Kidney (tissue), 14 donors: ENCODE results near the gene TMEM63A. TPM values are rescaled to one million over a fixed set of nuclear protein-coding genes. Genes with fewer than 3 reads are reported as not detected.
A peak's percentile ranks its signal among the peaks of the same experiment; 100 is the strongest.
"Not testable (repeated sequence)": the region's sequence is repeated elsewhere in the genome, so short reads cannot be mapped to it uniquely, and the experiment has no call there.

ENCODE experiments used
- DNase-seq, 5 donors: peaks; one replicate each; pipeline ENCODE4 v3.0.0-alpha.2; 2013 to 2020
- FAIRE-seq: peaks from 2 replicates; lab custom pipeline; 2012; peaks lifted over from hg19 to GRCh38; lab: Jason Lieb, UNC
- H3K27ac ChIP-seq, 2 donors: one replicate each; pipeline ENCODE4 v1.7.0; 2013; ENCODE audit warnings: low read depth in 2 of 2, low read length in 2 of 2, inconsistent platforms in 1 of 2
- H3K27me3 ChIP-seq: one replicate; pipeline ENCODE4 v1.7.1; 2013; ENCODE audit warnings: low read length, inconsistent platforms; ENCODE audit not compliant: control insufficient read depth, insufficient read depth
- H3K36me3 ChIP-seq, 3 donors: one replicate each; pipeline versions ENCODE4 v1.7.0 to v1.7.1; 2013; ENCODE audit warnings: low read length in 3 of 3, control low read depth in 1 of 3, inconsistent platforms in 1 of 3; ENCODE audit not compliant: insufficient read depth in 3 of 3, control insufficient read depth in 2 of 3
- H3K4me1 ChIP-seq, 3 donors: one replicate each; pipeline versions ENCODE4 v1.7.0 to v1.7.1; 2013; ENCODE audit warnings: low read length in 3 of 3, inconsistent platforms in 1 of 3, low read depth in 1 of 3; ENCODE audit not compliant: control insufficient read depth in 2 of 3, insufficient read depth in 2 of 3
- H3K4me3 ChIP-seq, 3 donors: one replicate each; pipeline versions ENCODE4 v1.7.0 to v1.8.1; 2013; ENCODE audit warnings: low read length in 3 of 3, control low read depth in 1 of 3, inconsistent platforms in 1 of 3
- H3K9ac ChIP-seq, 3 donors: one replicate each; pipeline versions ENCODE4 v1.7.0 to v1.7.1; 2013; ENCODE audit warnings: low read length in 3 of 3, control low read depth in 1 of 3, inconsistent platforms in 1 of 3
- H3K9me3 ChIP-seq, 3 donors: one replicate each; pipeline versions ENCODE4 v1.7.0 to v1.7.1; 2013; ENCODE audit warnings: low read length in 3 of 3, control low read depth in 1 of 3, inconsistent platforms in 1 of 3; ENCODE audit not compliant: control insufficient read depth in 2 of 3, insufficient read depth in 1 of 3
- intact Hi-C: fragments of 100-400 bp; cut with DNase I; formaldehyde crosslinking; loops from one replicate; pipeline ENCODE4 v1.11.1; 2022
- polyA plus RNA-seq: library from polyadenylated mRNA; stranded (reverse); fragments of 350-450 nt; fragmentation: Illumina TruSeq; extraction: RNeasy Lipid Tissue Mini Kit (QIAGEN cat#74804); gene quantifications from one replicate; pipeline ENCODE4 v1.2.3, GENCODE V29; 2014; ENCODE audit warnings: low read depth, low replicate concordance; ENCODE audit not compliant: insufficient read depth
- total RNA-seq: library from RNA; stranded (reverse); fragmentation: NEBNext Ultra II Directional; extraction: Animal tissue kit (Norgen Biotek cat#: 25700); gene quantifications from one replicate; pipeline ENCODE4 v1.2.1, GENCODE V29; 2021
- TF ChIP-seq, protein P1 (sequence below): IDR thresholded peaks from 3 replicates; pipeline ENCODE4 v1.5.1; 2012; ENCODE audit warnings: mild to moderate bottlenecking, moderate library complexity, borderline replicate concordance; ENCODE audit not compliant: insufficient read depth; ENCODE audit errors: extremely low read depth
- donor health status: control.
- donor health status: control.
- donor health status: control.
- donor health status: control.
- donor health status: control.
- donor health status: DM: yes; HTN: yes; CAD: no.
- donor health status: Normal renal cell carcinoma (clear cell type).

Gene TMEM63A
- total and polyA plus RNA-seq, 2 donors from 2014 or later, result 25.5 to 159 TPM

DNA sequence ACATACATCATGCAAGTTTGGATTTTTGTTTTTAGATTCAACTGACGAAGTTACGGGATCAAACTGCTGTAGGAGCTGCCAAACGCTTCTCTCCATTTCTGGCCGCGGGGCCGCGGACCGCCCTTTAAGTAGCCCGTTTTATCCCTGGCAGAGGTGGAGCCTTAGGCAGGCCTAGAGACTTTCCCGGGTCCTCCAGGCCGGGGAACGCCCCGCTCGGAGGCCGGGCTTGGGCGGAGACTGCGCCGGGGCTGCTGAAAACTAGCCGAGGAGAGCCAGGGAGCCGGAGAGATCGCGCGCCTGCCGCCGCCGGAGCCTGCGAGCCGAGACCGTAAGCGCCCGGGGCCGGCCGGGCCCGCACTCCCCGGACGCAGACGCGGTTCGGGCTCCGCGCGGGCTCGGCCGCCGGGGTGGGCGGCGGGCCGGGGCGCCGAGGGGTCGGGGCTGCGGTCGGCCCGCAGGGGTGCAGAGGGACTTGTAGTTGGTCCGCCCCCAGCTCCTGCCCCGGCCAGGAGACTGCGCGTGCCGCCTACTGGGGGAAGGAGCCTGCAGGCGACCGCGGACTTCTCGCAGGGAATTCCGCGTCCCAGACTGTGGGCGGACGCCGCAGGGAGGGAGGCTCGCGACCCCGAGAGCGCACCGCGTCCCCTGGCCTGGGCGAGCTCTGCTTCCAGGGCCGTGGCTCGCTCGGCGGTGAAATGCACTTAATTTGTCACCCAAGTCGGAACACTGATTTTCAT lies 72.2 kb downstream of the TMEM63A start, which contains the start of gene EPHX1:
Gene EPHX1, plus strand, starts transcription at position 283 of the 737 bp plus-strand sequence. CDS start 18,606 bp downstream, outside the sequence.
- DNase-seq (peak; percentile 92 to 96 (median 93)), FAIRE-seq (no peak)
- Histone ChIP-seq H3K4me3 (peak within 1 kb of the TSS; percentile 51 to 79 (median 73)), H3K9ac (peak within 1 kb of the TSS; percentile 44 to 75 (median 60)), H3K4me1 (peaks cover 0 to 36% (median 30%) of the 10 kb centered on the region in 3 donors), H3K36me3 (no peaks in the 10 kb centered on the region), H3K9me3 (no peaks in the 10 kb centered on the region), H3K27me3 (no peaks in the 10 kb centered on the region), H3K27ac (peak within 1 kb of the TSS; percentile 84 to 85)
- TF ChIP-seq, protein P1, sequence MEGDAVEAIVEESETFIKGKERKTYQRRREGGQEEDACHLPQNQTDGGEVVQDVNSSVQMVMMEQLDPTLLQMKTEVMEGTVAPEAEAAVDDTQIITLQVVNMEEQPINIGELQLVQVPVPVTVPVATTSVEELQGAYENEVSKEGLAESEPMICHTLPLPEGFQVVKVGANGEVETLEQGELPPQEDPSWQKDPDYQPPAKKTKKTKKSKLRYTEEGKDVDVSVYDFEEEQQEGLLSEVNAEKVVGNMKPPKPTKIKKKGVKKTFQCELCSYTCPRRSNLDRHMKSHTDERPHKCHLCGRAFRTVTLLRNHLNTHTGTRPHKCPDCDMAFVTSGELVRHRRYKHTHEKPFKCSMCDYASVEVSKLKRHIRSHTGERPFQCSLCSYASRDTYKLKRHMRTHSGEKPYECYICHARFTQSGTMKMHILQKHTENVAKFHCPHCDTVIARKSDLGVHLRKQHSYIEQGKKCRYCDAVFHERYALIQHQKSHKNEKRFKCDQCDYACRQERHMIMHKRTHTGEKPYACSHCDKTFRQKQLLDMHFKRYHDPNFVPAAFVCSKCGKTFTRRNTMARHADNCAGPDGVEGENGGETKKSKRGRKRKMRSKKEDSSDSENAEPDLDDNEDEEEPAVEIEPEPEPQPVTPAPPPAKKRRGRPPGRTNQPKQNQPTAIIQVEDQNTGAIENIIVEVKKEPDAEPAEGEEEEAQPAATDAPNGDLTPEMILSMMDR, result peak; percentile 25
- intact Hi-C loops, result no loop called here

DNA sequence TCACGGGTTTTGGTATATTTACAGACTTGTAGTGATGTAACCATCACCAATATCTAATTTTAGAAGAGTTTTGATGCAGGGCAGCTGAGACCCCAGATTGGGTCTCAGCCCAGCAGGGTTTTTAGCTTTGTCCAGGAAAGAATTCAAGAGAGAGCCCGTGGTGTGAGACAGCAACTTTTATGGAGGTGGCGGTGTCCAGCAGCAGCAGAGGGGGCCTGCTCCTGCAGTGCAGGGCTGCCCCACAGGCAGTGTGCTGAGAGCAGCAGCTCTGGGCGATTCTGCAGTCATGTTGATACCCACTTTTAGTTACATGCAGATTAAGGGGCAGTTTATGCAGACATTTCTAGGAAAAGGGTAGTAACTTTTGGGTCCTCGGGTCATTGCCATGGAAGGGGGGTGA lies 74.0 kb downstream of the TMEM63A start:
- H3K9ac ChIP-seq, result no peak overlapping the region
- intact Hi-C loops, result no loop called here
- no peaks in the 10 kb centered on the region for H3K36me3 ChIP-seq
- H3K4me3 ChIP-seq, result no peak overlapping the region
- TF ChIP-seq, protein P1, result no peak
- no peak for DNase-seq
- no peaks in the 10 kb centered on the region for H3K27me3 ChIP-seq
- FAIRE-seq, result no peak
- no peaks in the 10 kb centered on the region for H3K9me3 ChIP-seq
- no peak overlapping the region for H3K27ac ChIP-seq
- H3K4me1 ChIP-seq, result peaks cover 0 to 19% (median 19%) of the 10 kb centered on the region in 3 donors

DNA sequence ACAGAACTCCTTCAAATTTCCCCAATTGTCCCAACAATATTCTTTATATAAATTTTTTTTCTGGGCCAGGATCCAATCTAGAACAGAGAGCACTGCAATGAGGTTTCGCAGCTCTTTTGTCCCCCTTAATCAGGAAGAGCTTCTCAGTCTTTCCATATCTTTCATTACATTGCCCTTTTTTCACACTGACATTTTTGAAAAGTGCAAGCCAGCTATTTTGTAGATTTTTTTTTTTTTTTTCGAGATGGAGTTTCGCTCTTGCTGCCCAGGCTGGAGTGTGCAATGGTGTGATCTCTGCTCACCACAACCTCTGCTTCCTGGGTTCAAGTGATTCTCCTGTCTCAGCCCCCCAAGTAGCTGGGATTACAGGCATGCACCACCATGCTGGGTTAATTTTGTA lies 75.4 kb downstream of the TMEM63A start:
- H3K9ac ChIP-seq, DNase-seq, H3K36me3 ChIP-seq, H3K9me3 ChIP-seq, H3K4me1 ChIP-seq, H3K4me3 ChIP-seq, FAIRE-seq, H3K27me3 ChIP-seq, H3K27ac ChIP-seq, intact Hi-C loops: not testable (repeated sequence)

DNA sequence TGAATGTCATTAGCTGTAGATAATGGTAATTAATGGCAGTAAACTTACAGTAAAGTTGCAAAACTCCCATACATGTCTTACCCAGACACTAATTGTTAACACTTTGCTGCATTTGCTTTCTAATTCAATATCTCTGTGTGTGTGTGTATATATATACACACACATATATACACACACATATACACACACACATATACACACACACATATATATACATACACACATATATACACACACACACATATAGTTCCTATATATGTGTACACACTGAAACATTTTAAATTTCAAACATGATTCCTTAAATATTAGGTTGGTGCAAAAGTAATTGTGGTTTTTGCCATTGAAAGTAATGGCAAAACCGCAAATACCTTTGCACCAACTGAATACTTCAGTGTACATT lies 75.9 kb downstream of the TMEM63A start:
- FAIRE-seq (no peak), DNase-seq (no peak)
- no peaks in the 10 kb centered on the region for H3K36me3 ChIP-seq
- no peaks in the 10 kb centered on the region for H3K9me3 ChIP-seq
- intact Hi-C loops, result no loop called here
- H3K9ac ChIP-seq, result no peak overlapping the region
- H3K4me1 ChIP-seq, result peaks cover 0 to 2% (median under 1%) of the 10 kb centered on the region in 3 donors
- no peaks in the 10 kb centered on the region for H3K27me3 ChIP-seq
- TF ChIP-seq, protein P1, result no peak
- no peak overlapping the region for H3K27ac ChIP-seq
- H3K4me3 ChIP-seq, result no peak overlapping the region

DNA sequence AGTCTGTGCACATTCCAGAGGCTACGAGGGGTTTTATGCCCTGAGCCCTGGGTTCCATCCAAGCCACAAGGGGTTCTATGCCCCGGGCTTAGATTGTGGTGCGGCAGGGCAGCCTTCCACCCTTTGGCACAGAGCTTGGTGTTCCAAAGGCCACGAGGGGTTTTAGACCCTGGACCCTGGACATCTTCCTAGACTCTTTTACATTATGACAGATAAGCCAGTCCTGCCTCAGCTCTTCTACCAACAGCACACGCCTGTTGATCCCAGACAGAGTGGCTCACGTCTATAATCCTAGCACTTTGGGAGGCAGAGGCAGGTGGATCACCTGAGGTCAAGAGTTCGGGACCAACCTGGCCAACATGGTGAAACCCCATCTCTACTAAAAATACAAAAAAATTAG lies 81.0 kb downstream of the TMEM63A start:
- H3K27me3 ChIP-seq, H3K9me3 ChIP-seq, H3K4me1 ChIP-seq, H3K27ac ChIP-seq, H3K36me3 ChIP-seq, intact Hi-C loops, H3K9ac ChIP-seq, H3K4me3 ChIP-seq, FAIRE-seq, DNase-seq: not testable (repeated sequence)

DNA sequence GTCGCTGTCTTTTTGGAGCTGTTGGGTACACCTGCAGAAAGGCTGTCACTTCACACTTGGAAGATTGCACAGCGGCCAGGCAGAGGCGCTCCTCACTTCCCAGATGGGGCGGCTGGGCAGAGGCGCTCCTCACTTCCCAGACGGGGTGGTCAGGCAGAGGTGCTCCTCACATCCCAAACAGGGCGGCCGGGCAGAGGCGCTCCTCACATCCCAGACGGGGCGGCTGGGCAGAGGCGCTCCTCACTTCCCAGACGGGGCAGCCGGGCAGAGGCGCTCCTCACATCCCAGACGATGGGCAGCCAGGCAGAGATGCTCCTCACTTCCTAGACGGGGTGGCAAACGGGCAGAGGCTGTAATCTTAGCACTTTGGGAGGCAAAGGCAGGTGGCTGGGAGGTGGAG lies 86.1 kb downstream of the TMEM63A start:
- H3K27ac ChIP-seq, H3K4me1 ChIP-seq, H3K36me3 ChIP-seq, FAIRE-seq, H3K4me3 ChIP-seq, H3K9ac ChIP-seq, intact Hi-C loops, H3K27me3 ChIP-seq, DNase-seq: not testable (repeated sequence)
- peaks cover 0 to 10% (median 1%) of the 10 kb centered on the region in 3 donors for H3K9me3 ChIP-seq
